NCI-H128 (cell line): ENCODE data around the gene PPP1R9B.

Experiments
- DNase-seq: peaks from one replicate; lab custom pipeline; 2025; ENCODE audit not compliant: unreplicated experiment; lab: John Stamatoyannopoulos, UW

PPP1R9B gene

DNA sequence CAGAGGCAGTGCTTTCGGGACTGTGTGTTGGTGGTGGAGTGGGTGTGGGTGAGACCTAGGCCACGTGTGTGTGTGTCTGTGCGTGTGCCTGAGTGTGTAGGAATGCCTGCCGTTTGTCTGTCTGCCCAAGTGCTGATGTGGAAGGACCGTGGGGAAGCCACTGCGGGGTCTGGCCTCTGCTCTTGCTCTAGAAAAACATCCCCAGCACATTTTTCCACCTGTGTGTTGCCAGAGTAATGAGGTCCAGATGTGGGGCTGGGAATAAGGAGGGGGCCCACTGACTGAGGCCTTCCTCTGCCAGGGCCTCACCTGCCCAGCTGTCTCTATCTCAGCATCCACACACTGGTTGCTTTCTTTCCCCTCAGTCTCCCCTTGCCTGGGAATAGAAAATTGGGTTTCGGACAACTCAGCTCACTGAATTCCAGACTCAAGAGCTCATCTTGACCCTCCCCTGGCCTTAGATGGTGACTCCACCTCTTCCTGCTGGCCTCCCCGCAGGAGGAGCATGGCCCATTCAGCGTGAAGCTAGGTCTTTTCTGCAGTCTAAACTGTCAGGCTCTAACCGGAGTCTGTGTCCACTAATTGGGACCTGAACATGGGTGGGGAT, 23.0 kb upstream of the PPP1R9B start:
- no peak for DNase-seq

GRCh38 chr17:50172936-50173334, 22.5 kb upstream of the PPP1R9B start:
- no peak for DNase-seq

DNA sequence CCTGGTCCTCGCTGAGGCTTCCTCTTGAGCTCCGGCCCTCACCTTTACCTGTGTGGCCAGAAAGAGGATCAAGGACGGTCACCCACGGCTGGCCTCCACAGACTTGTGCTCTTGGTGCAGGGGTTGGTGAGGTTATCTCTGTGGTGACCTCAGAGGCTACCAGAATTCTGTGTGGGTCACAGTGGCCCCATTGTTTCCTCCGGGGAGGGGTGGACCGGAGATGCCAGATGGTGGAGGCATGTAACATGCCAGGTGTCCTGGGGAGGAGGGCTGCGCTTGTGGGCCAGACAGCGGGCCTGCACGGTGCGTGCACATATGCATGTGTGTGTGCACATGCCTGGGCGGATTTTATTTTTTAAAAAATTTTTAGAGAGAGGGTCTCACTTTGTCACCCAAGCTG, 21.7 kb upstream of the PPP1R9B start:
- no peak for DNase-seq

DNA sequence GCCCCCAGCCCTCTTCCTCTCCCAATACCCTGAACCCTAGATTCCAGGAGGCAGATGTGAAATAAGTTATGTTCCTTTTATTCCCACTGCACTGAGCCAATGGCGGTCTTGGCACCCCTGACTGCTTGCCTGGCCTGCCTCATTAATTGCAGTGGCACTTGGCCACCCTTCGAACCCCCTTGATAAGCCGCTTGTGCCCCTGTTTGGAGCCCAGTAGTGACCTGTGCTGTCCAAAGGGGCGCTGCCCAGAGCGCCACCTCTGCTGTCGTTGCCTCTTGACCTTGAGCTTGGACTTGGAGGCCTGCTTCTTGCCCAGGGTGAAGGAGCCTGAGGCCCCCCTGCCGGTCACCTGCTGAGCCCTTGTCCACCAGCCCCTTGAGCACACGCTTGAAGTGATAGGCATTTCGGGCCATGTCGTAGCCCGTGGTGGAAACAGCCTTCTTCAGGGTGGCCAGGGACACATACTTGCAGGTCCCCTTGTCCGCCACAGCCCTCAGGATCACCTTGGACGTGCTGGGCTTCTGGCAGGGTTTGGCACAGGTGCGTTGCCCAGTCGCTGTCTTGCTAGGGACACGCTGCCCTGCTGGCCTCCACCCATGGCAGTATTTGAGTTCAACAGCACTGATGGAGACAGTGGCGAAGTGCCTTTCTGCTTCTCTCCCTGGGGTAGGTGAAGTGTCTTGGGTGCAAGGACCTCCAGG, 21.0 kb upstream of the PPP1R9B start:
- DNase-seq, result no peak

- DNase-seq, result no peak
Observed at GRCh38 chr17:50170662-50171370, 20.3 kb upstream of the PPP1R9B start.

- no peak for DNase-seq
Observed at GRCh38 chr17:50169881-50170459, 19.5 kb upstream of the PPP1R9B start.

DNA sequence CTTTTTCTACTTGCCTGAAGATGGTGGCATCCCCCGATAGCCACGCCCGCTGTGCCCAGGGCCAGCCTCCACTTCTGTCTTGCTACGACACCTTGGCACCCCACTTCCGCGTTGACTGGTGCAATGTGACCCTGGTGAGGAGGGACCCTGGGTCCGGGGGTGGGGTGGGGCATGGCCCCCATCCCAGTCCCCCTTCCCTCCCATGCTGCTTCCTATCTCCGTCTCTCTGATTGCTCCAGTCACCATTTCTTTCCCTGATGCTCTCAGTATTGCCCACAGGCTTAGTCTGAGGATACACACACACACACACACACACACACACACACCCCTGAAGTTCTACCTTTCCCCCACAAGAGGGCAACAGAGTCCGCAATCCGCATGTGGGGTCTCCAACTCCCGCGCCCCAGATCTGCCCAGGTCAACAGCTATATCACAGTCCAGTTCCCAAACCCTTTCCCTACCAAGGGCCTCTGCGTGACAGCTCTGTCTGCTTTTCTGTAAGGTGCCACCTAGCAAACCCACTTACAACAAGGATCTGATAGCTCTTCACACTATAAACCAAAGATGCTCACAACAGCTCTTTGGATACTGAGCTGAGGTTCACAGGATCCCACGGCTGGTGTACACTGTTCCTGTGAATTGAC, 18.8 kb upstream of the PPP1R9B start:
- DNase-seq, result no peak

GRCh38 chr17:50168319-50168718, 17.8 kb upstream of the PPP1R9B start:
- DNase-seq, result no peak

- DNase-seq, result no peak
Observed at GRCh38 chr17:50167371-50167770, 16.9 kb upstream of the PPP1R9B start.

DNA sequence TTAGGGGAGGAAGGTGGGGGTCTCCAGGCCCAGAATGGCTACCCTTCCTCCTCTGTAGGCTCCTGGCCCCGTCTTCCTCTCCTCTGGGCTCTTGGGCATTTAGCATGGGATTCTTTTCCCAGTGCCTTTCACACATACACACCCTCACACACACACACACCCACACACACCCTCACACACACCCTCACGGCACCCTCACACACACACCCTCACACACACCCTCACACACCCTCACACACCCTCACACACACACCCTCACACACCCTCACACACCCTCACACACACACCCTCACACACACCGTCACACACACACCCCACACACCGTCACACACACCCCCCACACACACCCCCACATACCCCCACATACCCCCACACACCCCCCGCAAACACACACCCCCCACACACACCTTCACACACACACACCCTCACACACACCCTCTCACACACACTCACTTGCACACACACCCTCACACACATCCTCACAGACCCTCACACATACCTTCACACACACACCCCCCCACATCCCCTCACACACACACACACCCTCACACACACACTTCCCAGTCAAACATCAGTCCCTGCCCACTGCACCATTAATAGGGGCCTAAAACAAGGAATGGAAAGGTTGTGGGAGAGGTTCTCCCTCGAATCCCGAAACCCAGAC, 16.2 kb upstream of the PPP1R9B start:
- DNase-seq, result no peak

DNA sequence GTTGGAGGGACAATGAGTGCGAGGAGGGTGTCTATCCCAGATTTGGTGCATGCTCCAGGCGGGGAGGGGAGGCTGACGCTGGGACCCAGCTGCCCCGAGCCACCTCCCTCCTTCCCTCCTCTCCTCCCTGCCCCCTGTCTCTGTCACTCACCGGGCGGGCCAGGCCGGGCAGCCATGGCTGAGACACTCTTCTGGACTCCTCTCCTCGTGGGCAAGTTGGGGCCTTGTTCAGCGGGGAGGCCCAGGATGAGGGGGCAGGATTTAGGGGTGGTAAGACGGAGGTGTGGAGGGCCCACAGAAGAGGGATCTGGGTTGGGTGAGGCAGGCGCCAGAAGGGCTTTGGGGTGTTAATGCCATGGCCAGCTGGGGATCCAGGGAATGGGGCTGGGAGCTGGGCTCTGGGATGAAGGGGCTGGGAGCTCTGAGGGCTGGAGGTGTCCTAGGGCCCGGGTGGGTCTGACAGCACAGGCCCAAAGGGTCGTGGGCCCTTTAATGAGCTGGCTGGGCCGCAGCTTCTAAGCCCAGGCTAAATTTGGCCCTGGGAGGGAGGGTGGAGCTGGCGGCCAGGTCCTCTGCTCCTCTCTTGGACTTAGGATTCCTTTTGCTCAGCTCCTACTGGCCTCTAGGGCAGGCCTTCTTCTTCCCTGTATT, 15.5 kb upstream of the PPP1R9B start, which contains the start of gene SGCA:
Gene SGCA, plus strand, starts transcription at position 139 of the 651 bp plus-strand sequence. Its CDS starts 36 bp downstream, at position 175.
- no peak for DNase-seq

DNA sequence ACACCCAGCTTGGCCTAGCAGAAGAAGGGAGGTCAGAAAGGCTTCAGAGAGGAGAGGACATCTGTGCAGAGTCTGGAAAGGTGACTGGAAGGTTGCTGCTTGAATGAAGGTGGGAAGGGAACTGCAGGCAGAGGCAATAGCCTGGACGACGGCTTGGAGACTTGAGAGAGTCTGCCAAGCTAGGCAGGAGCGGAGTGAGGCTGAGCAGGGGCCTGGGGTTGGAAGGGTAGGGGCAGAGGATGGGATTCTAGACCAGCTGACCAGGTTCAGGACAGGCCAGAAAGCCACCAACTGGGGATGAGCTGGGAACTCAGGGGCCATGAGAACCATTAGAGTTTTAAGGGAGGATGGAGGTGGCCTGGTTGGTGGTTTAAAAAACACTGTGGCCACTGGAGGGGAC, 15.0 kb upstream of the PPP1R9B start:
- DNase-seq, result no peak

- DNase-seq, result no peak
Observed at GRCh38 chr17:50165066-50165465, 14.6 kb upstream of the PPP1R9B start.

DNA sequence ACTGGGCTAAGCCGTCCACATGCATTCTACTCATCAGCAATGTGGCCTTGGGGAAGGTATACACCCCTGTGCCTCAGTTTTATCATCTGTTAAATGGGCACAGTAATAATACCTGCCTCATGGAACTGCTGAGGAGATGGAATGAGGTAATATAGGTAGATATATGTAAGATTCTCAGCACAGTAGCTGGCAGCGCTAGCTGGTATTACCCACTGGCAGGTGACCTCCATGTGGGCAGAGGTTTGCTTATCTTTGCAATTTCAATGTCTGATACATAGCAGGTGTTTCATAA, 14.2 kb upstream of the PPP1R9B start:
- DNase-seq, result no peak

GRCh38 chr17:50163843-50164696, 13.6 kb upstream of the PPP1R9B start:
- DNase-seq, result no peak

DNA sequence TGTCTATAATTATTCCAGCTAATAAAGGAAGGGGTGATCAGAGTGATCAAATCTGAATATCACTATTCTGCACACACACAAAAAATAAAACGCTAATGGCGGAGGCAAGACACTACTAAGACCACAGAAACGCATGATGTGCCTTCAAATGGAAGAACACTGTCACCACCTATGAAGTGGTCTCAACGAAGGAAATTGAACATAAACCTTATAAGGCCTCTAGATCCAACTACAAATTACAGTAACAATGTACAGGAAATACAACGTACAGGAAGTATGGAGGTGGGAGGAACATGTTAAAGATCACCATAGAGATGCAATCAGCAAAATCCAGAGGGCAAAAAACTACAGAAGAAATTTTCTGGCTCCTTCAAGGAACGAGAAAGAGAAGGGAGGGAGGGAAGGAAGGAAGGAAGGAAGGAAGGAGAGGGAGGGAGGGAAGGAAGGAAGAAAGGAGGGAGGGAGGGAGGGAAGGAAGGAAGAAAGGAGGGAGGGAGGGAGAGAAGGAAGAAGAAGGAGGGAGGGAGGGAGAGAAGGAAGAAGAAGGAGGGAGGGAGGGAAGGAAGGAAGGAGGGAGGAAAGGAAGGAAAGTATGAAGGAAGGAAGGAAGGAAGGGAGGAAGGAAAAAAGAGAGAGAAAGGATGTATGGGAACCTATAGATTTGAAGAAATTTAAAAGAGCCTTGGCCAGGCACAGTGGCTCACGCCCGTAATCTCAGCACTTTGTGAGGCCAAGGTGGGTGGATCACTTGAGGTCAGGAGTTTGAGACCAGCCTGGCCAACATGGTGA, 12.2 kb upstream of the PPP1R9B start:
- no peak for DNase-seq

DNA sequence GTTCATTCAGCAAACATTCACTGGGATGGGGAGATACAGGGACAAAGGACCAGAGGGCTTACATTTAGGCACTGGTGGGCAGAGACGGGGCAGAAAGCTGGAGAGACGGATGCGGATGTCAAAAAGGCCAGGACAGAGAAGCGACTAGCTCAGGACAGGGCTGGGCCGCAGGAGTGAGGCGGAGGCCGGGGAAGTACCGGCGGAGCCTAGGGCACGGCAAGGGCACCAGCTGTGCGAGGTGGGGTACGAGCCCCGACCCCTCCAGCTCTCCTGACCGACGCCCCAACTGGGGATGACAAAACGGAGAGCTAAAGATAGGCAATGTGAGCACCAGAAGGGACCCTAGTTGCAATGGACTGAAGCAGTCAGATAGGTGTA, 11.4 kb upstream of the PPP1R9B start:
- DNase-seq, result no peak

DNA sequence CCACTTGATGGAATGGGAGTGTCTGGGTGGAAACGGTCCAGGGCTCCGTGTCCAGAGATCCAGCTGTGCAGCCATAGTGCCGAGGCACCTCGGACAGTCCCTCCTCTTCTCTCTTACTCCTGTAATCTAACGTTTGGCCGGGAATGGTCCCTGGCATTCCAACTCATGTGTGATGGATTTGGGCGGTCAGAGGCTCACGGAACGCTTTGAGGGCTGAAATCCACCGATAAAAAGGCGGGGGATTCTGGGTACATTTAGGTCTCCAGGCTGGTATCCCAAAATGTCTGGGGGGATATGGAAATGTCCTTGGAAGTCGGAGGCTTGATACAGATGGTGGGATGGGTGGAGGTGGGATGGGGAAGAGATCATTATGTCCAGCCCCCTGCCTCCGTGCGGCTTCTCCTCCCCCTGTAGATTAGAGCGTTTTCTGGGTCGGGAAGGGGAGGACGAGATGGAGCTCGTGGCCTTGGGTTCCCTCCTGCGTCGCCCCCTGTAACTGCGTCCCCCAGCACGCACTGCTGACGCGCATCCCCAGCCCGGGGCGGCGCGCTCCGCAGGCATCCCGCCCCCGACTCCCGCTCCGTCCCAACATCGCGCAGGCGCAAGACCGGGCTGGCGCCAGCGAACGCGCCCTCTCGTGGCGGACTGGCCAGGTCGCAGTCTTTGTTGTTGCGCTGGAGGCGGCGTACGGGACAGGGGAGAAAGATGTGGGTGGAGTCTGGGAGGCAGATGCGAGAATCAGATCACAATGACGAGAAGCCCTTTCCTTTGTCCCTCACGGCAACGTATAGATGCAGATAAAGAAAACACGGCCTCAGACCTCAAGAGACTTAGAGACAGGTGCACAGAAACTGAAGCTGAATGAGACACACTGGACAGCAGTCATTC, 10.8 kb upstream of the PPP1R9B start:
- peak; percentile 72 for DNase-seq
